Suprapubic skin (tissue), 4 donors: ENCODE results near the gene SCAPER.
"Not testable (repeated sequence)": the region's sequence is repeated elsewhere in the genome, so short reads cannot be mapped to it uniquely, and the experiment has no call there.

ENCODE experiments used
- POLR2A ChIP-seq, 2 donors: fragments of 450-650 bp; IDR thresholded peaks; one replicate each; pipeline ENCODE4 v1.6.1; 2017; ENCODE audit warnings: antibody characterized with exemption in 2 of 2, mild to moderate bottlenecking in 2 of 2, moderate library complexity in 2 of 2
- POLR2AphosphoS5 ChIP-seq, 3 donors: sonication (generic); formaldehyde crosslinking; IDR thresholded peaks; one replicate each; pipeline ENCODE4 v1.6.1; 2017; ENCODE audit warnings: antibody characterized with exemption in 3 of 3
- TF ChIP-seq, protein P1 (sequence below), 2 donors: fragments of 200-600 bp in 1 of 2; fragments of 450-650 bp in 1 of 2; sonication (generic) in 1 of 2; IDR thresholded peaks; one replicate each; pipeline ENCODE4 v1.5.1; 2016 to 2019; ENCODE audit warnings: antibody characterized with exemption in 2 of 2, mild to moderate bottlenecking in 1 of 2, moderate library complexity in 1 of 2

DNA sequence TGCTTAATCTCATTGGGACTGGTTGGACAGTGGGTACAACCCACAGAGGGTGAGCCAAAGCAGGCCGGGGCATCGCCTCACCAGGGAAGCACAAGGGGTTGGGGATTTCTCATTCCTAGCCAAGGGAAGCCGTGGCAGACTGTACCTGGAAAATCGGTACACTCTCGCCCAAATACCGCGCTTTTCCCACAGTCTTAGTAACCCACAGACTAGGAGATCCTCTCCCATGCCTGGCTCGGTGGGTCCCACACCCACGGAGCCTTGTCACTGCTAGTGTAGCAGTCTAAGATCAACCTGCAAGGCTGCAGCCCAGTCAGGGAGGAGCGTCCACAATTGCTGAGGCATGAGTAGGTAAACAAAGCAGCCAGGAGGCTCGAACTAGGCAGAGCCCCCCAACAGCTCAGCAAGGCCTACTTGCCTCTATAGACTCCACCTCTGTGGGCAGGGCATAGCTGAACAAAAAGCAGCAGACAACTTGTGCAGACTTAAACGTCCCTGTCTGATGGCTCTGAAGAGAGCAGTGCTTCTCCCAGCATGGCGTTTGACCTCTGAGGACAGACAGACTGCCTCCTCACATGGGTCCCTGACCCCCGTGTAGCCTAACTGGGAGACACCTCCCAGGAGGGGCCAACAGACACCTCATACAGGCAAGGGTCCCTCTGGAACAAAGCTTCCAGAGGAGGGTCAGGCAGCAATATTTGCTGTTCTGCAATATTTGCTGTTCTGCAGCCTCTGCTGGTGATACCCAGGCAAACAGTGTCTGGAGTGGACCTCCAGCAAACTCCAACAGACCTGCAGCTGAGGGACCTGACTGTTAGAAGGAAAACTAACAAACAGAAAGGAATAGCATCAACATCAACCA lies 17.6 kb downstream of the SCAPER start:
- TF ChIP-seq, protein P1, sequence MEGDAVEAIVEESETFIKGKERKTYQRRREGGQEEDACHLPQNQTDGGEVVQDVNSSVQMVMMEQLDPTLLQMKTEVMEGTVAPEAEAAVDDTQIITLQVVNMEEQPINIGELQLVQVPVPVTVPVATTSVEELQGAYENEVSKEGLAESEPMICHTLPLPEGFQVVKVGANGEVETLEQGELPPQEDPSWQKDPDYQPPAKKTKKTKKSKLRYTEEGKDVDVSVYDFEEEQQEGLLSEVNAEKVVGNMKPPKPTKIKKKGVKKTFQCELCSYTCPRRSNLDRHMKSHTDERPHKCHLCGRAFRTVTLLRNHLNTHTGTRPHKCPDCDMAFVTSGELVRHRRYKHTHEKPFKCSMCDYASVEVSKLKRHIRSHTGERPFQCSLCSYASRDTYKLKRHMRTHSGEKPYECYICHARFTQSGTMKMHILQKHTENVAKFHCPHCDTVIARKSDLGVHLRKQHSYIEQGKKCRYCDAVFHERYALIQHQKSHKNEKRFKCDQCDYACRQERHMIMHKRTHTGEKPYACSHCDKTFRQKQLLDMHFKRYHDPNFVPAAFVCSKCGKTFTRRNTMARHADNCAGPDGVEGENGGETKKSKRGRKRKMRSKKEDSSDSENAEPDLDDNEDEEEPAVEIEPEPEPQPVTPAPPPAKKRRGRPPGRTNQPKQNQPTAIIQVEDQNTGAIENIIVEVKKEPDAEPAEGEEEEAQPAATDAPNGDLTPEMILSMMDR (IDR thresholded peaks at IDR 0.05) = not testable (repeated sequence)
- not testable (repeated sequence) for TF ChIP-seq POLR2A, POLR2AphosphoS5 (IDR thresholded peaks at IDR 0.05)
